Islet precursor cell (in vitro differentiated cells): Measurements from ENCODE around the gene OR4A5.
"Not testable (repeated sequence)": the region's sequence is repeated elsewhere in the genome, so short reads cannot be mapped to it uniquely, and the experiment has no call there.

Experiments
- DNase-seq: peaks from one replicate; pipeline ENCODE4 v3.0.0-alpha.2; 2018

OR4A5 gene

DNA sequence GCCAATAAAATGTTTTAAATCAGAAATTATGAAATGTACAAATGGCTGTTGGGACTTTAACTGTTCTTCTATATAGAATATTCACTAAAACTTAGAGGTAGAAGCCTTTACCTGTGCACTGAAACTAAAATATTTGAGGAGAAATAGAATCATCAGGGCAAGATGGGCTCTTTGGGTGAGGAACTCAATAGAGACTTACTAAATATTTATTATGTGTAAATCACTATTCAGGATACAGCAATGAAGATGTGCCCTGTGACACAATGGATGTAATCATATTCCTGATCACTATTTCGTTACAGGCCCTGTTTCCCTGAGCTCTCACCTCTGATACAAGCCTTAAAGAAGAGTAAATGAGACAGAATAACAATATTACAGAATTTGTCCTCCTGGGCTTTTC lies at the start of gene OR4A5:
Gene OR4A5, plus strand, starts transcription at position 301 of the 400 bp plus-strand sequence. Its CDS starts 53 bp downstream, at position 354.
- not testable (repeated sequence) for DNase-seq

DNA sequence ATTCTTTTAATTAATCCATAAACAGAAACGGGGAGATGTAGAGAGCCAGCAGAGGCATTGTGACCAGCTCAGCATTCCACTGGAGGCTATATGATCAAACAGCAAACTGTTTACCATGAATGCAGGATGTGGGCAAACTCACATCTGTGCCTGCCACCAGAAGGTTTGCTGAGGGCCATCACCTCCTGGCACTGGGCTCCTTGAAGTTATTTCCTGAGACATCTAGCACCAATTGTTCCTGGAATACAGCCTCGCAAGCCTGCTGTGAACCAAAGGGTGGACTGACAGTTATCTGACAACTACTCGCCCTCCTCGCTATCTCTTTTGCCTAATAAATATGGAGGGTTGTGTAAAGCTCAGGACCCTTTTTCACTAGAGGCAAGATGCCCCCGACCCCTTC lies 13.5 kb downstream of the OR4A5 start:
- not testable (repeated sequence) for DNase-seq
